K562 (cell line): ENCODE measurements around the gene POFUT2. TPM values are rescaled to one million over a fixed set of nuclear protein-coding genes. Genes with fewer than 3 reads are reported as not detected.

Experiments
- ATAC-seq: fragments of 200-7000 bp; cut with Tn5 transposase; 3 replicates; pipeline ENCODE4 v1.9.1; 2020; ENCODE audit warnings: moderate library complexity
- BruUV-seq: library from RNA; stranded (reverse); fragments of 400-500 nt; replicated peaks from 2 replicates; lab custom pipeline; 2021; lab: Mats Ljungman, UMichigan
- CTCF ChIA-PET: fragments of 300-600 bp; formaldehyde crosslinking; extraction: SDS; loops from one replicate; lab custom pipeline; 2021; ENCODE audit warnings: low intra/inter-chr PET ratio; lab: Yijun Ruan, JAX
- POLR2A ChIA-PET: fragments of 300-600, 350-650 bp; sonication (Branson Sonifier 250); formaldehyde crosslinking; extraction: SDS; loops from one replicate; lab custom pipeline; 2021; ENCODE audit warnings: antibody characterized with exemption, inconsistent platforms; lab: Yijun Ruan, JAX
- DNase-seq, 4 experiments: peaks; one replicate each; pipeline versions ENCODE4 v3.0.0 to v3.0.0-alpha.2; 2011 to 2018; ENCODE audit warnings: low spot score in 3 of 4, mixed read lengths in 3 of 4; ENCODE audit errors: extremely low read depth in 1 of 4
- FAIRE-seq: peaks from 2 replicates; lab custom pipeline; 2011; peaks lifted over from hg19 to GRCh38; lab: Jason Lieb, UNC
- H2AFZ ChIP-seq: 2 replicates; pipeline ENCODE4 v1.6.0; 2011; ENCODE audit warnings: low read depth, low read length, control low read depth, inconsistent platforms
- H3K27ac ChIP-seq: fragments of 200-600 bp; 3 replicates; pipeline ENCODE4 v1.8.0; 2011; ENCODE audit warnings: low read depth, mild to moderate bottlenecking, control low read depth, inconsistent platforms, low read length, moderate library complexity, mixed read lengths; ENCODE audit errors: extremely low read depth
- H3K27me3 ChIP-seq, 2 experiments: fragments of 300-600 bp in 1 of 2; 2 replicates in 1 of 2; 3 replicates in 1 of 2; pipeline versions ENCODE4 v1.6.0 to v1.8.0; 2011; ENCODE audit warnings: inconsistent platforms in 2 of 2, low read length in 2 of 2, mild to moderate bottlenecking in 1 of 2, mixed read lengths in 1 of 2, moderate library complexity in 1 of 2; ENCODE audit not compliant: control insufficient read depth in 2 of 2, insufficient read depth in 2 of 2
- H3K36me3 ChIP-seq: fragments of 300-600 bp; 3 replicates; pipeline ENCODE4 v1.8.0; 2011; ENCODE audit warnings: mild to moderate bottlenecking, low read length, inconsistent platforms; ENCODE audit not compliant: control insufficient read depth, insufficient read depth
- H3K4me1 ChIP-seq, 2 experiments: fragments of 200-600 bp in 1 of 2; replicated peaks in 1 of 2; 2 replicates in 1 of 2; 3 replicates in 1 of 2; pipeline versions ENCODE4 v1.5.1 to v1.8.0; 2011; ENCODE audit warnings: inconsistent platforms in 2 of 2, low read length in 2 of 2, mild to moderate bottlenecking in 1 of 2, mixed read lengths in 1 of 2, moderate library complexity in 1 of 2; ENCODE audit not compliant: control insufficient read depth in 2 of 2, insufficient read depth in 2 of 2
- H3K4me2 ChIP-seq: 2 replicates; pipeline ENCODE4 v1.6.1; 2011; ENCODE audit warnings: low read length, control low read depth, inconsistent platforms, mixed read lengths; ENCODE audit not compliant: insufficient read depth
- H3K4me3 ChIP-seq: fragments of 200-600 bp; sonication (generic), shearing (Covaris generic); 2 replicates; pipeline ENCODE4 v1.5.1; 2016; ENCODE audit warnings: control low read depth, inconsistent platforms
- H3K79me2 ChIP-seq: fragments of 200-600 bp; 3 replicates; pipeline ENCODE4 v1.8.0; 2011; ENCODE audit warnings: low read length, inconsistent platforms; ENCODE audit not compliant: control insufficient read depth, insufficient read depth
- H3K9ac ChIP-seq, 2 experiments: 2 replicates each; pipeline versions ENCODE4 v1.6.0 to v1.6.1; 2011; ENCODE audit warnings: low read depth in 2 of 2, low read length in 2 of 2, control low read depth in 1 of 2, inconsistent platforms in 1 of 2, mild to moderate bottlenecking in 1 of 2, mixed read lengths in 1 of 2; ENCODE audit not compliant: insufficient read depth in 1 of 2
- H3K9me1 ChIP-seq: one replicate; pipeline ENCODE4 v1.6.0; 2011; ENCODE audit warnings: inconsistent platforms, mild to moderate bottlenecking, low read length, moderate library complexity; ENCODE audit not compliant: control insufficient read depth, insufficient read depth
- H3K9me3 ChIP-seq: replicated peaks from 2 replicates; pipeline ENCODE4 v1.5.1; 2011; ENCODE audit warnings: low read depth, low read length, inconsistent platforms; ENCODE audit not compliant: control insufficient read depth, insufficient read depth
- H4K20me1 ChIP-seq: replicated peaks from 2 replicates; pipeline ENCODE4 v1.6.1; 2011; ENCODE audit warnings: low read length, inconsistent platforms, mixed read lengths; ENCODE audit not compliant: control insufficient read depth, insufficient read depth
- ARHGAP35 ChIP-seq: fragments of 450-650 bp; IDR thresholded peaks from 2 replicates; pipeline ENCODE4 v1.6.1; 2018; ENCODE audit not compliant: partially characterized antibody
- CBX8 ChIP-seq: fragments of 200-600 bp; sonication (generic); IDR thresholded peaks from 2 replicates; pipeline ENCODE4 v1.6.1; 2012; ENCODE audit warnings: borderline replicate concordance, mixed run types, low read depth, mild to moderate bottlenecking, moderate library complexity, mixed read lengths, low read length, control low read depth, inconsistent platforms; ENCODE audit not compliant: poor library complexity, severe bottlenecking; ENCODE audit errors: extremely low read depth
- EZH2 ChIP-seq: IDR thresholded peaks from 2 replicates; pipeline ENCODE4 v1.6.1; 2012; ENCODE audit warnings: low read depth, mild to moderate bottlenecking, inconsistent platforms, low read length, borderline replicate concordance
- GTF2F1 ChIP-seq: IDR thresholded peaks from 2 replicates; pipeline ENCODE4 v1.6.1; 2011; ENCODE audit warnings: low read depth, low read length, improper control_type of control experiment
- WGBS: fragments of 100-300 bp; shearing (Covaris generic); methylation state at CpG from one replicate; pipeline ENCODE4 v1.1.6; 2016; ENCODE audit warnings: low coverage, mixed read lengths; ENCODE audit not compliant: insufficient coverage; ENCODE audit errors: missing lambda C conversion rate; 5-methylcytosine and 5-hydroxymethylcytosine counted together
- in situ Hi-C: fragments of 300-500 bp; cut with MboI; formaldehyde crosslinking; loops from 4 replicates; pipeline ENCODE4 v1.15.0; 2018; ENCODE audit warnings: inconsistent platforms, mixed read lengths
- intact Hi-C: fragments of 100-400 bp; cut with micrococcal nuclease; formaldehyde crosslinking; loops from 2 replicates; pipeline ENCODE4 v1.14.2; 2022
- polyA plus RNA-seq, 8 experiments: library from polyadenylated mRNA; depleted of rRNA in 4 of 8; stranded (reverse) in 5 of 8; unstranded in 3 of 8; fragments of >200 nt; fragmentation: Nextera tagmentation in 2 of 8; fragmentation: Illumina TruSeq in 1 of 8; extraction: Ambion mirVana in 2 of 8; extraction: Trizol in 1 of 8; gene quantifications; 2 replicates each; pipeline versions ENCODE4 v1.2.1 to v1.2.3, GENCODE V29; 2011 to 2014; ENCODE audit warnings: inconsistent platforms in 1 of 8, missing spikeins in 1 of 8
- total RNA-seq, 7 experiments: library from RNA; depleted of rRNA in 6 of 7; stranded (reverse); fragments of >200 nt in 6 of 7; fragmentation: Illumina TruSeq in 2 of 7; extraction: Trizol in 2 of 7; gene quantifications; 2 replicates each; pipeline versions ENCODE4 v1.2.1 to v1.2.3, GENCODE V29; 2011 to 2021; ENCODE audit warnings: low replicate concordance in 1 of 7
- TF ChIP-seq, protein P1 (sequence below), 3 experiments: IDR thresholded peaks in 2 of 3; conservative IDR thresholded peaks in 1 of 3; 2 replicates each; pipeline ENCODE4 v1.5.1; 2011 to 2012; ENCODE audit warnings: low read length in 3 of 3, mild to moderate bottlenecking in 3 of 3, control low read depth in 2 of 3, improper control_type of control experiment in 1 of 3, inconsistent platforms in 1 of 3, low read depth in 1 of 3, mixed read lengths in 1 of 3, moderate library complexity in 1 of 3; ENCODE audit not compliant: insufficient read depth in 2 of 3

POFUT2 gene
- total and polyA plus RNA-seq, 9 of the 15 experiments (the other 6 are each of a cell fraction or from before 2014, with no cell fraction given) = 1.1 to 24.2 (median 11.0) TPM

DNA sequence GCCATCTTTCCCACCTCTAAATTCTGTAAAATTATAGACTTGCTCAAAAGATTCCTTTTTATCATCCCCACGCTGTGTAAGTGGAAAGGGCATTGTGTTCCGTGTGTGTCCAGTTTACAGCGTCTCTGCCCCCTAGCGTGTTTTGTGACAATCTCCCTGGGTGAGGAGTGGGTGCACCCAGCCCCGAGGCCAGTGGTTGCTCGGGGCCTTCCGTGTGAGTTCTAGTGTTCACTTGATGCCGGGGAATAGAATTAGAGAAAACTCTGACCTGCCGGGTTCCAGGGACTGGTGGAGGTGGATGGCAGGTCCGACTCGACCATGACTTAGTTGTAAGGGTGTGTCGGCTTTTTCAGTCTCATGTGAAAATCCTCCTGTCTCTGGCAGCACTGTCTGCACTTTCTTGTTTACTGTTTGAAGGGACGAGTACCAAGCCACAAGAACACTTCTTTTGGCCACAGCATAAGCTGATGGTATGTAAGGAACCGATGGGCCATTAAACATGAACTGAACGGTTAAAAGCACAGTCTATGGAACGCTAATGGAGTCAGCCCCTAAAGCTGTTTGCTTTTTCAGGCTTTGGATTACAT, 61.9 kb downstream of the POFUT2 start:
- DNase-seq (no peak), ATAC-seq (peak; percentile 49), FAIRE-seq (peak; percentile 70)
- H3K27me3 ChIP-seq = peaks cover 44 to 55% of the 10 kb centered on the region in 2 experiments
- peaks cover 0 to 10% of the 10 kb centered on the region in 2 experiments; a peak in 1 of 5 replicates for H3K4me1 ChIP-seq
- ChIA-PET CTCF (no interaction called here), POLR2A (no interaction called here)
- H3K9ac ChIP-seq = peak overlapping the region in 1 of 2 experiments; percentile 44; a peak in 1 of 4 replicates
- no peaks in the 10 kb centered on the region for H3K79me2 ChIP-seq
- no peak overlapping the region for H3K4me2 ChIP-seq
- H3K9me3 ChIP-seq = no peaks in the 10 kb centered on the region
- no peaks in the 10 kb centered on the region for H3K9me1 ChIP-seq
- in situ Hi-C loops (no loop called here), intact Hi-C loops (loop anchor here (5.0 kb wide), 1 partner anchor 74 kb away; no protein-coding TSS in a partner anchor)
- peaks cover 11% of the 10 kb centered on the region for H4K20me1 ChIP-seq
- no TSS peak for BruUV-seq
- WGBS = 6% methylated on average over 16 of the region's 16 CpGs
- H2AFZ ChIP-seq = no peak overlapping the region
- no peak overlapping the region for H3K27ac ChIP-seq
- H3K36me3 ChIP-seq = no peaks in the 10 kb centered on the region
- H3K4me3 ChIP-seq = no peak overlapping the region
- peak; percentile 65; the same call in 1 of the 2 replicates for TF ChIP-seq EZH2
- TF ChIP-seq, protein P1, sequence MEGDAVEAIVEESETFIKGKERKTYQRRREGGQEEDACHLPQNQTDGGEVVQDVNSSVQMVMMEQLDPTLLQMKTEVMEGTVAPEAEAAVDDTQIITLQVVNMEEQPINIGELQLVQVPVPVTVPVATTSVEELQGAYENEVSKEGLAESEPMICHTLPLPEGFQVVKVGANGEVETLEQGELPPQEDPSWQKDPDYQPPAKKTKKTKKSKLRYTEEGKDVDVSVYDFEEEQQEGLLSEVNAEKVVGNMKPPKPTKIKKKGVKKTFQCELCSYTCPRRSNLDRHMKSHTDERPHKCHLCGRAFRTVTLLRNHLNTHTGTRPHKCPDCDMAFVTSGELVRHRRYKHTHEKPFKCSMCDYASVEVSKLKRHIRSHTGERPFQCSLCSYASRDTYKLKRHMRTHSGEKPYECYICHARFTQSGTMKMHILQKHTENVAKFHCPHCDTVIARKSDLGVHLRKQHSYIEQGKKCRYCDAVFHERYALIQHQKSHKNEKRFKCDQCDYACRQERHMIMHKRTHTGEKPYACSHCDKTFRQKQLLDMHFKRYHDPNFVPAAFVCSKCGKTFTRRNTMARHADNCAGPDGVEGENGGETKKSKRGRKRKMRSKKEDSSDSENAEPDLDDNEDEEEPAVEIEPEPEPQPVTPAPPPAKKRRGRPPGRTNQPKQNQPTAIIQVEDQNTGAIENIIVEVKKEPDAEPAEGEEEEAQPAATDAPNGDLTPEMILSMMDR (IDR thresholded peaks at IDR 0.05 in 2 of 3, conservative IDR thresholded peaks at IDR 0.05 in 1 of 3; ENCODE audit: insufficient read depth in 2 of 3, low read depth in 1 of 3, low read length in 3 of 3) = peak in 1 of 3 experiments; percentile 20; a peak in 2 of 6 replicates
- no peak for TF ChIP-seq GTF2F1
- peak; percentile 5 for TF ChIP-seq CBX8
- TF ChIP-seq ARHGAP35 = no peak
- TF ChIP-seq, all 486 proteins: peak for 3
